GM06990 (cell line): ENCODE measurements around the gene AHSG.

Experiments
- DNase-seq: peaks from one replicate; pipeline ENCODE4 v3.0.0-alpha.2; 2011; ENCODE audit not compliant: insufficient read length; ENCODE audit errors: extremely low read depth
- H3K27me3 ChIP-seq: replicated peaks from 2 replicates; pipeline ENCODE4 v1.6.0; 2011; ENCODE audit warnings: low read length; ENCODE audit not compliant: control insufficient read depth, insufficient read depth
- H3K36me3 ChIP-seq: 2 replicates; pipeline ENCODE4 v1.5.1; 2011; ENCODE audit warnings: low read length; ENCODE audit not compliant: control insufficient read depth, insufficient read depth
- H3K4me3 ChIP-seq: replicated peaks from 2 replicates; pipeline ENCODE4 v1.5.1; 2011; ENCODE audit warnings: low read depth, mild to moderate bottlenecking, control low read depth, low read length
- CTCF ChIP-seq: IDR thresholded peaks from 2 replicates; pipeline ENCODE4 v1.5.1; 2011; ENCODE audit warnings: low read length, control low read depth, mild to moderate bottlenecking, inconsistent platforms; ENCODE audit not compliant: insufficient read depth, poor library complexity, severe bottlenecking

The AHSG gene

GRCh38 chr3:186636536-186636935 is 23.7 kb downstream of the AHSG start:
- Histone ChIP-seq H3K36me3 (no peaks in the 10 kb centered on the region), H3K4me3 (no peak overlapping the region), H3K27me3 (peaks cover 2% of the 10 kb centered on the region)
- no peak for DNase-seq
- no peak for TF ChIP-seq CTCF

- Histone ChIP-seq H3K27me3 (peaks cover 2% of the 10 kb centered on the region), H3K36me3 (no peaks in the 10 kb centered on the region), H3K4me3 (no peak overlapping the region)
- no peak for TF ChIP-seq CTCF
- no peak for DNase-seq
Observed at GRCh38 chr3:186637686-186638085, 24.8 kb downstream of the AHSG start.

- no peak for TF ChIP-seq CTCF
- Histone ChIP-seq H3K27me3 (peaks cover 2% of the 10 kb centered on the region), H3K4me3 (no peak overlapping the region), H3K36me3 (no peaks in the 10 kb centered on the region)
- DNase-seq = no peak
Observed at GRCh38 chr3:186638259-186638658, 25.4 kb downstream of the AHSG start.

GRCh38 chr3:186639778-186640472 is 27.1 kb downstream of the AHSG start, which contains the start of gene FETUB:
Gene FETUB, plus strand, starts transcription at chr3:186640399. Its CDS starts 62 bp downstream, at chr3:186640461.
- no peaks in the 10 kb centered on the region for H3K36me3 ChIP-seq
- peaks cover 2% of the 10 kb centered on the region for H3K27me3 ChIP-seq
- no peak for DNase-seq
- no peak for TF ChIP-seq CTCF
- H3K4me3 ChIP-seq = no peak within 1 kb of the TSS

- Histone ChIP-seq H3K36me3 (no peaks in the 10 kb centered on the region), H3K4me3 (no peak overlapping the region), H3K27me3 (peaks cover 2% of the 10 kb centered on the region)
- no peak for DNase-seq
- TF ChIP-seq CTCF = no peak
Observed at GRCh38 chr3:186640473-186640818, 27.6 kb downstream of the AHSG start.

GRCh38 chr3:186640929-186641328 is 28.1 kb downstream of the AHSG start:
- Histone ChIP-seq H3K27me3 (peaks cover 2% of the 10 kb centered on the region), H3K36me3 (no peaks in the 10 kb centered on the region), H3K4me3 (no peak overlapping the region)
- TF ChIP-seq CTCF = no peak
- DNase-seq = no peak
